NCI-H226 (cell line): ENCODE measurements around the gene EFCAB13.

Experiments used
- DNase-seq: peaks from one replicate; pipeline ENCODE4 v3.0.0-alpha.2; 2015

EFCAB13 gene

GRCh38 chr17:47323382-47324223, at the start of gene EFCAB13:
EFCAB13 (plus strand) TSS chr17:47323955; CDS start chr17:47328354, 4,399 bp downstream.
- DNase-seq: no peak

DNA sequence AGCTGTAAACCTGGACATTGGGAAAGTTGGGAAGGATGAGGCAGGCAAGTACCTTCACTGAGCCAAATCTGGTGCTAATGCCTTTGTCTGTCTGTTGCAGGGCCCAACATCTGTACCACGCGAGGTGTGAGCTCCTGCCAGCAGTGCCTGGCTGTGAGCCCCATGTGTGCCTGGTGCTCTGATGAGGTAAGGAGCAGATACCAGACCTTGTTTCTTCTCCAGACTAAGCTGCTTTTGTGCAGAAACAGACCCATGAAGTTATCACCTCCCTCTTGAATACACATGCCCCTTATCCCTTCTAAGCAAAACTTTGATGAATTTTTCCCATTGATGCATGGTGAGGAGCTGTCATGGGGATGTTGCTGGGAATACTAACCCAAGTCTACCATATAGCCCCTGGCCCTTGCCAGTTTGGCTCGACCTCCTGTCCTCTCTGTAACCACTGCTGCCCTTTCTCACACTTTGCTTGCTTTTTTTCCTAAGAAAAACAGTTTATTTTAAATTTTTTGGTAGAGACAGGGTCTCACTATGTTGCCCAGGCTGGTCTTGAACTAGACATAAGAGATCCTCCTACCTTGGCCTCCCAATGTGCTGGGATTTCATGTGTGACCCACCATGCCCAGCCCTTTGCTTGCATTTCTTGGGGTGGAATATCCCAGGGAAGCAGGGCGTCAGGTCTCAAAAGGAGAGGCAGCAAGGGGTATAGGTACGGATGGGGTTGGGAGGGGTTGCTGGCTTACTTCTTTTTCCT, 49.3 kb upstream of the EFCAB13 start:
- no peak for DNase-seq

DNA sequence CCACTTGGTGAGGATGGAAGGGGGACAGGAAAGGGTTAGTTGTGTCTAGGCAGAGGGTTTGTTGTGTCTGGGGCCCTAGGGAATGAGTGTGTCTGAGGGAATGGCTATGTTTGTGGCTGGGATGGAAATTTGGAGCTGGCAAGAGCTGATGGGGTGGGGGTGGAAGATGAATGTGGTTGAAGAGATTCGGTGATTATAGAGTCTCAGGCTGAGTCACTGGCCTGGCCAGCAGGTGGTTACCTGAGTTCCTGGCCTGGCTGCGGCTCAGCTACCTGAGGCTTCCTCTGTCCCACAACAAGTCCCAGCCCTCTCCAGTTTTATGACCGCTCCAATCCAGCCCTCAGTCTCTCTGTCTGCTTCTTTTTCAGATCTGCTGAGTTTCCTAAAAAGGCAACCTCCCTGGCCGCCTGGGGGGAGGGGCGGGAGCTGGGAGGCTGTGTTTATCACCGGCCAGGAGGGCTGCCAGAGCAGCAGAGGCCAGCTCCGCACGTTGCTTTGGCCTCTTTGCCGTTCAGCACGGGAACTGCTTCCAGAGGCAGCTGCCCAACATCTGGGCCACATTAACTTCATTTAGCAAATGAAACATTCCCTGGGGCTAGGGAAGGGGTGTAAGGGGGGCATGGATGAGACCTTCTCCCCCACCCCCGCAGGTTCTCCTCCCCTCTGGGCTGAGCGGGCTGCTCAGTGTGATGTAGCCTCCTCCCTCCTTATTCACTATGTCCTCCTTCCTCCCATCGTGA, 48.3 kb upstream of the EFCAB13 start:
- DNase-seq: no peak

DNA sequence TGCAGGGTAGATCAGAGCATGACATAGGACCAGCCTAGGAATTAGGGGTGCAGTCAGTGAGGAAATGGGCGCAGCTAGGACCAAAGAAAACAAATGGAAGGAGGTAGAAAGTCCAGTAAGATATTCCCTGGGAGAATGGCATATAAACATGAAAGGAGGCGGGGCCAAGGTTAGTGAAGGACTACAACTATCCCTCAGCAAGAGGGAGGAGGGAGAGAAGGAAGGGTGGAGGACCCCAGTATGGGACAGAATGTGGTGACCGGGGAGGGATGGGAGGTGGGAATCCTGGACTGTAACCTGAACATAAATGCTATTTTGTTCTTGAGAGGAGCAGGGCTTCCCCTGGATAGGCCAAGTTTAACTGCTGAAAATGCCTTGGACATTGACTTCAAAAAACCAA, 47.3 kb upstream of the EFCAB13 start:
- DNase-seq: no peak

- peak; percentile 17 for DNase-seq
Observed at GRCh38 chr17:47276868-47277267, 46.9 kb upstream of the EFCAB13 start.

DNA sequence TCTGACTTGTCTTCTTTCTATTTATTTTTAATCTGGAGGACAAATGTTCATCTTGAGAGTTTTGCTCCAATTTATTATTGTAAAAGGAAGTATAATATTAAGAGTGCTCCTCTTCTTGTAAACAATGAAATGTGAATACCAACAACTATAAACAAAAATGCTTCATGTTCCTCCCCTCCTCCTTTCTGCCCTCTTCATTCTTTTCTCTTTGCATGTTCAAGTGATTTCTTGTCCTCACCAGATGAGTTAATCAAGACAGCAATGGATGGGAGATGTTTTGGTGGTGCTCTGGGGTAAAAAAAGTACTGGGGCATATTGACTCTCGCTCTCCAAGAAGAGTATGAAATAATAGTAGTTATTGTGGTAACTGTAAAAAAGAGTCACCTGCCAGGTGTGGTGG, 45.8 kb upstream of the EFCAB13 start:
- DNase-seq: no peak

- DNase-seq: no peak
Observed at GRCh38 chr17:47278561-47278960, 45.2 kb upstream of the EFCAB13 start.

- peak; percentile 100 for DNase-seq
Observed at GRCh38 chr17:47279062-47279801, 44.5 kb upstream of the EFCAB13 start.

- DNase-seq: no peak
Observed at GRCh38 chr17:47280072-47280811, 43.5 kb upstream of the EFCAB13 start.

DNA sequence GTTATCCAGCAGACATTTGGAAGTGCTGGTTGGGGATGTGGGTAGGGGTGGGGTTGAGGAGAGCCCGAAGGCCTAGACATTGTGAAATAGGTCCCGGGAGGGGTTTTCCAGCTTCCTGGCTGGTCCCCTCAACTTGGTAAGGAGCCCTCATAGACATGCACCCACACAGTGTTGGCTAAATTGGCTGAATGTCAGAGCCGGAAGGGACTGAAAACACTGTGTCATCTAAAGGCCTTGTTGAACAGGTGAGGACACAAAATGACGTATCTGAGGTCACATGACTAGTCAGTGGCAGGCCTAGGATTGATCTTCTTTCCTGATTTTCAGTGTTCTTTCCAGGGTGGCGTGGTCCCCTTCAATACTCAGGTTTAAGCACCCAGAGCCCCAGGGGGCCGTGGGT, 42.5 kb upstream of the EFCAB13 start:
- no peak for DNase-seq

- no peak for DNase-seq
Observed at GRCh38 chr17:47285003-47285402, 38.8 kb upstream of the EFCAB13 start.

- DNase-seq: no peak
Observed at GRCh38 chr17:47286198-47286914, 37.4 kb upstream of the EFCAB13 start.

GRCh38 chr17:47287068-47287467, 36.7 kb upstream of the EFCAB13 start:
- no peak for DNase-seq

GRCh38 chr17:47287639-47288038, 36.1 kb upstream of the EFCAB13 start:
- no peak for DNase-seq

- no peak for DNase-seq
Observed at GRCh38 chr17:47288531-47289116, 35.1 kb upstream of the EFCAB13 start.

DNA sequence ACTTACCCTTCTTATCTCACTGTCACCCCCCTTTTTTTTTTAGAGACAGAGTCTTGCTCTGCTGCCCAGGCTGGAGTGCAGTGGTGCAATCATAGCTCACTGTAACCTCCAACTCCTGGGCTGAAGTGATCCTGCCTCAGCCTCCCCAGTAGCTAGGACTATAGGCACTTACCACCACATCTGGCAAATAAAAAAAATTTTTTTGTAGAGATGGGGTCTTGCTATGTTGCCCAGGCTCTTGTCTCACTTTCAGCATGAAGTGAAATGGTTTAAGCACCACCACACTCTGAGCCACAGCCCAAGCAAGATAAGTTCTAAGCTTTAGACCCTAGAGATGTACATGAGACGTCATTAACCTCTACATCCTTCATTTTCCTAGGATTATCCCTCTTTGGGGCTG, 34.5 kb upstream of the EFCAB13 start:
- no peak for DNase-seq

DNA sequence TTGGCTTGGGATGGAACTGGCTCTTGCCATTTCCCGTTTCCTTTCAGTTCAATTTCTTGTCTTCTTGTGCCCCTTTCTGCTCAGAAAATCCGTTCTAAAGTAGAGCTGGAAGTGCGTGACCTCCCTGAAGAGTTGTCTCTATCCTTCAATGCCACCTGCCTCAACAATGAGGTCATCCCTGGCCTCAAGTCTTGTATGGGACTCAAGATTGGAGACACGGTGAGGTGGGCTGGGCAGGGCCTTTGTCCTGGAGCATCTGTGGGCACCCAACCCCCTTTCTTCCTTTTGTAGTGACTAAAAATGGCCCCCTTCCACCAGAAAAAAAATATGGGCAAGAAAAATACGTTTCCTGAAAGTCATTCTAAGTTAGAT, 32.9 kb upstream of the EFCAB13 start:
- no peak for DNase-seq

- DNase-seq: peak; percentile 47
Observed at GRCh38 chr17:47291242-47291873, 32.4 kb upstream of the EFCAB13 start.

GRCh38 chr17:47292206-47292605, 31.5 kb upstream of the EFCAB13 start:
- DNase-seq: no peak
